ENCODE results near the gene GADD45G.

The GADD45G gene

GRCh38 chr9:89634995-89635742, 30.4 kb downstream of the GADD45G start:
- TF ChIP-seq CTCF (IDR thresholded peaks at IDR 0.05): no peak

- no peak for TF ChIP-seq CTCF (IDR thresholded peaks at IDR 0.05)
Observed at GRCh38 chr9:89635816-89636215, 31.0 kb downstream of the GADD45G start.

DNA sequence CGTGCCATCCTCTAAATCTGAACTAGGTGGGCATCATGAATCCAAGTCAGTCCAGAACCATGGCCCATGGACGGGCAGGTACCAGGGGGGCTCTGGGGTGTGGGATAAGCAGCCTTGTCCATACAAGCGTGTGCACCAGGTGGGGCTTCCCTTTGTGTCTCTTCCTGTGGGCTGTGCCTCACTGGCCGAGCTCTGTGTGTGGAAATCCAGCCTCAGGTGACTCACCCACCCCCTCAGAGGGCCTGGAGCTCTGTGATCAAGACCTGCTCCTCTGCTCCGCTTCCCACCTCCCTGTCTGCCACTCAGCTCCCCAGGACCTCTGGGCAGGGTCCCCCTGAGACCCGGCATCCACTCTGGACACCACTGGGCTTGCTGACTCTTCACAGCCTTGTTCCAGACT, 33.0 kb downstream of the GADD45G start:
- no peak for TF ChIP-seq CTCF (IDR thresholded peaks at IDR 0.05)

DNA sequence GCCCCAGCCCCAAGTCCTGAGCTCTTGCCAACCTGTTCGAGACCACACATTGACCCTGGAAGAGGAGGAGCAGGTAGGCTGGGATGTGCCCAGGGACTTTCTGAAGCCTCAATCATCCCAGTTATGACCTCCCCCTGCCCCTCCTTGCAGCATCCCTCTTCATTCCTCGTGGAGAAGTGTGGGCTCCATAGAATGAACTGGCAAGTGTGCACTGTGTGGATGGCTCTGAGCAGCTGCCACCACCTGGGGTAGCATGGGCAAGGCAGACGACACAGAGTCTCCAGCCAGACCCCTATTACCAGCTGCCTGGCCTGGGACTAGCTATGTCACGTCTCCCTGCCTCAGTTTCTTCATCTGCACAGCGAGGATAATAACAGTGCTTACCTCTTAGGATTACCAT, 33.5 kb downstream of the GADD45G start:
- TF ChIP-seq CTCF (IDR thresholded peaks at IDR 0.05): no peak

DNA sequence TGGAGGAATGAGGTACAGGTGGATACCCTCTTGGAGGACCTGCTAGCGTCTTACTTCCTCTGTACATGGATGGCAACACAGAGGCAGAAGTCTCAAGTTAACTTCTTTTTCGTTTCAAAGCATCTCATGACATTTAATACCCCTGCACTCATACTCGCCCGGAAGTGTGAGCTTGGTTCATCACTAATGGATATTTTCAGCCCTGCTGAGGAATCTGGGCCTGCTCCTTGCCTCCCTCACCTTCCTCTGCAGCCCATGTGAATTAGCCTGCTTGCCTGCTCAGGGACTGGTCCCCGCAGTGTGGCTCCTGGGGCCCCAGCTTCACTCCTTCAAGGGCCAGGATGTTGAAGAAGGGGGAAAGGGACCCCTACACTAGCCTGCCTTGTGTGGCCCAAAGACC, 34.1 kb downstream of the GADD45G start:
- TF ChIP-seq CTCF (IDR thresholded peaks at IDR 0.05): no peak

- no peak for TF ChIP-seq CTCF (IDR thresholded peaks at IDR 0.05)
Observed at GRCh38 chr9:89639367-89639795, 34.6 kb downstream of the GADD45G start.

GRCh38 chr9:89639961-89640360, 35.1 kb downstream of the GADD45G start:
- no peak for TF ChIP-seq CTCF (IDR thresholded peaks at IDR 0.05)

DNA sequence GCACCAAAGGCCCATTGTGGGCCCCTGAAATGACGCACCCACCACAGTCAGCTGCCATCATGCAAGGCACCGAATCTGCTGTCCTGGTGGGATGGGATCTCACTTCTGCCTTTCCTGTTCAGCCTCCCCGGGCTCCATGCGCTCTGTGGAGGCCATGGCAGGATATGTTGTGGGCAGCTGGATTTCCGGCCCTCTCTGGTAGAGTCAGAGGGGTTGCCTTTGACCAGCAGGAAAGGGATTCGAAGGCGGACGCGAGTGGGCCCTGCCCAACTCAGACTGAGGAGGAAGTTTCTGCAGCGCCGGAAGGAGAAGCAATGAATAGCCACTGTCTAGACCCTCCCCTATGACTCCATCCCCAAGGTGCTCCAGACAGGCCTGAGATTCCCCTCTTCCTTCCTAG, 35.5 kb downstream of the GADD45G start:
- no peak for TF ChIP-seq CTCF (IDR thresholded peaks at IDR 0.05)

Data from LNCAP (cell line).